HCT116 (cell line): ENCODE data around the gene ATP5F1A. TPM values are rescaled to one million over a fixed set of nuclear protein-coding genes. Genes with fewer than 3 reads are reported as not detected.
A peak's percentile ranks its signal among the peaks of the same experiment; 100 is the strongest.

Experiments used
- ATAC-seq: fragments of 200-7000 bp; cut with Tn5 transposase; 2 replicates; pipeline ENCODE4 v1.9.1; 2020; ENCODE audit warnings: mild to moderate bottlenecking, moderate library complexity
- BruUV-seq: library from RNA; stranded (reverse); fragments of 400-500 nt; replicated peaks from 2 replicates; lab custom pipeline; 2021; lab: Mats Ljungman, UMichigan
- CTCF ChIA-PET: fragments of 300-600 bp; sonication (Branson Sonifier 250); formaldehyde crosslinking; loops from one replicate; lab custom pipeline; 2021; ENCODE audit warnings: antibody characterized with exemption; lab: Charles Lee
- POLR2A ChIA-PET: fragments of 300-600, 350-600 bp; sonication (Branson Sonifier 250); formaldehyde crosslinking; loops from one replicate; lab custom pipeline; 2021; ENCODE audit warnings: antibody characterized with exemption; lab: Charles Lee
- RAD21 ChIA-PET, 2 experiments: fragments of 300-600 bp; sonication (Branson Sonifier 250); formaldehyde crosslinking; loops; one replicate each; lab custom pipeline; 2023; ENCODE audit warnings: low total read pairs in 2 of 2; ENCODE audit not compliant: uncharacterized antibody in 2 of 2, unreplicated experiment in 2 of 2, low non-redundant PET in 1 of 2; lab: Charles Lee
- DNase-seq: peaks from one replicate; pipeline ENCODE4 v3.0.0-alpha.2; 2010; ENCODE audit warnings: low read depth, low spot score
- H2AFZ ChIP-seq: fragments of 200-600 bp; shearing (Covaris generic), sonication (generic); 2 replicates; pipeline ENCODE4 v1.6.1; 2017; ENCODE audit warnings: low read depth, mixed run types, mixed read lengths, antibody characterized with exemption, low read length; ENCODE audit not compliant: poor library complexity, severe bottlenecking
- H3K27ac ChIP-seq: 2 replicates; pipeline ENCODE4 v1.5.1; 2012; ENCODE audit warnings: low read depth, low read length
- H3K27me3 ChIP-seq: fragments of 200-600 bp; sonication (generic); 2 replicates; pipeline ENCODE4 v1.6.1; 2016; ENCODE audit warnings: mixed run types, low read length, mixed read lengths; ENCODE audit not compliant: insufficient read depth
- H3K36me3 ChIP-seq, 2 experiments: fragments of 200-500 bp in 1 of 2; fragments of 200-600 bp in 1 of 2; sonication (Bioruptor generic) in 1 of 2; sonication (generic) in 1 of 2; 2 replicates each; pipeline versions ENCODE4 v1.5.1 to v1.6.1; 2014 to 2016; ENCODE audit warnings: low read length in 2 of 2, inconsistent platforms in 1 of 2, mixed read lengths in 1 of 2, mixed run types in 1 of 2; ENCODE audit not compliant: insufficient read depth in 2 of 2, control insufficient read depth in 1 of 2
- H3K4me1 ChIP-seq, 2 experiments: fragments of 200-600 bp in 1 of 2; sonication (generic) in 1 of 2; 2 replicates each; pipeline versions ENCODE4 v1.5.1 to v1.6.1; 2012 to 2017; ENCODE audit warnings: low read length in 2 of 2, inconsistent platforms in 1 of 2, mild to moderate bottlenecking in 1 of 2, mixed read lengths in 1 of 2, mixed run types in 1 of 2, moderate library complexity in 1 of 2; ENCODE audit not compliant: insufficient read depth in 2 of 2, control insufficient read depth in 1 of 2
- H3K4me2 ChIP-seq: fragments of 200-600 bp; sonication (generic); 2 replicates; pipeline ENCODE4 v1.6.1; 2017; ENCODE audit warnings: mixed run types, low read length, mixed read lengths
- H3K4me3 ChIP-seq, 2 experiments: fragments of 200-600 bp in 1 of 2; sonication (generic) in 1 of 2; replicated peaks in 1 of 2; 2 replicates each; pipeline ENCODE4 v1.5.1; 2011 to 2016; ENCODE audit warnings: low read length in 2 of 2, control low read depth in 1 of 2, low read depth in 1 of 2, mild to moderate bottlenecking in 1 of 2, mixed read lengths in 1 of 2, mixed run types in 1 of 2
- H3K79me2 ChIP-seq: fragments of 200-600 bp; sonication (generic); 2 replicates; pipeline ENCODE4 v1.6.1; 2017; ENCODE audit warnings: mild to moderate bottlenecking, mixed run types, low read length, moderate library complexity, mixed read lengths; ENCODE audit not compliant: insufficient read depth
- H3K9ac ChIP-seq: fragments of 200-600 bp; sonication (generic); 2 replicates; pipeline ENCODE4 v1.6.1; 2016; ENCODE audit warnings: low read length, mixed read lengths
- H3K9me2 ChIP-seq: fragments of 200-600 bp; sonication (generic), shearing (Covaris generic); 2 replicates; pipeline ENCODE4 v1.6.1; 2017; ENCODE audit warnings: mixed run types, mild to moderate bottlenecking, moderate library complexity; ENCODE audit not compliant: insufficient read depth
- H3K9me3 ChIP-seq, 2 experiments: fragments of 200-500 bp in 1 of 2; fragments of 200-600 bp in 1 of 2; sonication (Bioruptor generic) in 1 of 2; sonication (generic) in 1 of 2; 2 replicates each; pipeline ENCODE4 v1.6.1; 2014 to 2017; ENCODE audit warnings: low read length in 2 of 2, mixed read lengths in 2 of 2, inconsistent platforms in 1 of 2, low read depth in 1 of 2, mild to moderate bottlenecking in 1 of 2, mixed run types in 1 of 2, moderate library complexity in 1 of 2; ENCODE audit not compliant: control insufficient read depth in 1 of 2, insufficient read depth in 1 of 2
- H4K20me1 ChIP-seq: fragments of 200-600 bp; sonication (generic), shearing (Covaris generic); 2 replicates; pipeline ENCODE4 v1.6.1; 2017; ENCODE audit warnings: mixed run types, mild to moderate bottlenecking, moderate library complexity; ENCODE audit not compliant: insufficient read depth
- CEBPB ChIP-seq: IDR thresholded peaks from 2 replicates; pipeline ENCODE4 v1.6.1; 2012; ENCODE audit warnings: low read depth
- ELF1 ChIP-seq: IDR thresholded peaks from 2 replicates; pipeline ENCODE4 v1.6.1; 2012; ENCODE audit warnings: low read depth, borderline replicate concordance
- FOSL1 ChIP-seq: IDR thresholded peaks from 2 replicates; pipeline ENCODE4 v1.6.1; 2012; ENCODE audit warnings: low read depth
- POLR2A ChIP-seq: IDR thresholded peaks from 2 replicates; pipeline ENCODE4 v1.7.0; 2011; ENCODE audit warnings: borderline replicate concordance; ENCODE audit not compliant: insufficient read depth, insufficient read length; ENCODE audit errors: extremely low read depth
- POLR2AphosphoS5 ChIP-seq: IDR thresholded peaks from 2 replicates; pipeline ENCODE4 v1.6.1; 2011; ENCODE audit warnings: mild to moderate bottlenecking, low read depth, low read length, moderate library complexity
- SP1 ChIP-seq: IDR thresholded peaks from 2 replicates; pipeline ENCODE4 v1.6.1; 2012; ENCODE audit warnings: low read depth
- YY1 ChIP-seq: IDR thresholded peaks from 2 replicates; pipeline ENCODE4 v1.6.1; 2011; ENCODE audit warnings: low read length, low read depth, moderate library complexity, mild to moderate bottlenecking; ENCODE audit not compliant: insufficient replicate concordance; ENCODE audit errors: extremely low read depth
- ZBTB33 ChIP-seq: IDR thresholded peaks from 2 replicates; pipeline ENCODE4 v1.6.1; 2011; ENCODE audit warnings: mild to moderate bottlenecking, low read length, moderate library complexity; ENCODE audit not compliant: insufficient replicate concordance; ENCODE audit errors: extremely low read depth
- intact Hi-C: fragments of 100-400 bp; cut with micrococcal nuclease; formaldehyde crosslinking; loops from 2 replicates; pipeline ENCODE4 v1.10.0; 2022
- total RNA-seq: library from RNA; stranded (reverse); gene quantifications from one replicate; pipeline ENCODE4 v1.2.1, GENCODE V29; 2021; ENCODE audit not compliant: unreplicated experiment
- TF ChIP-seq, protein P1 (sequence below): IDR thresholded peaks from 2 replicates; pipeline ENCODE4 v1.6.1; 2012

Gene ATP5F1A
- total RNA-seq, 1 experiment from 2014 or later: 563 TPM

DNA sequence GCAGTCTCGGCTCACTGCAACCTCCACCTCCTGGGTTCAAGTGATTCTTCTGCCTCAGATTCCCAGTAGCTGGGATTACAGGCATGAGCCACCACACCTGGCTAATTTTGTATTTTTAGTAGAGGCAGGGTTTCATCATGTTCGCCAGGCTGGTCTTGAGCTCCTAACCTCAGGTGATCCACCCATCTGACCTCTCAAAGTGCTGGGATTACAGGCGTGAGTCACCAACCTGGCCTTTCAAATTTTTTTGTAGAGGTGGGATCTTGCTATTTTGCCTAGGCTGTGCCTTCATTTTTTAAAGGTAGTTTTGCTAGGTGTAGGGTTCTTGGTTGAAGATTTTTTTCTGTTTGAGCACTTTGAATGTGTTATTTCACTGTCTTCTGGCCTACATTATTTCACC lies 12.3 kb upstream of the ATP5F1A start:
- H3K27me3 ChIP-seq: no peaks in the 10 kb centered on the region
- peak overlapping the region; percentile 18; the same call in 1 of the 2 replicates for H3K27ac ChIP-seq
- ChIA-PET CTCF (no interaction called here), POLR2A (no interaction called here), RAD21 (no interaction called here)
- H2AFZ ChIP-seq: no peak overlapping the region
- no peaks in the 10 kb centered on the region for H3K9me3 ChIP-seq
- H3K9me2 ChIP-seq: no peaks in the 10 kb centered on the region
- no peaks in the 10 kb centered on the region for H4K20me1 ChIP-seq
- intact Hi-C loops: no loop called here
- no peak overlapping the region for H3K4me3 ChIP-seq
- H3K36me3 ChIP-seq: peaks cover 4 to 10% of the 10 kb centered on the region in 2 experiments
- H3K4me1 ChIP-seq: peaks cover 13 to 20% of the 10 kb centered on the region in 2 experiments
- BruUV-seq: no TSS peak
- H3K4me2 ChIP-seq: peak overlapping the region; percentile 35
- TF ChIP-seq, protein P1, sequence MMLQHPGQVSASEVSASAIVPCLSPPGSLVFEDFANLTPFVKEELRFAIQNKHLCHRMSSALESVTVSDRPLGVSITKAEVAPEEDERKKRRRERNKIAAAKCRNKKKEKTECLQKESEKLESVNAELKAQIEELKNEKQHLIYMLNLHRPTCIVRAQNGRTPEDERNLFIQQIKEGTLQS: no peak
- peak; percentile 27; the same call in 1 of the 2 replicates for TF ChIP-seq FOSL1
- H3K79me2 ChIP-seq: peaks cover 18% of the 10 kb centered on the region
- ATAC-seq (peak; percentile 67), DNase-seq (no peak)
- no peak overlapping the region for H3K9ac ChIP-seq

DNA sequence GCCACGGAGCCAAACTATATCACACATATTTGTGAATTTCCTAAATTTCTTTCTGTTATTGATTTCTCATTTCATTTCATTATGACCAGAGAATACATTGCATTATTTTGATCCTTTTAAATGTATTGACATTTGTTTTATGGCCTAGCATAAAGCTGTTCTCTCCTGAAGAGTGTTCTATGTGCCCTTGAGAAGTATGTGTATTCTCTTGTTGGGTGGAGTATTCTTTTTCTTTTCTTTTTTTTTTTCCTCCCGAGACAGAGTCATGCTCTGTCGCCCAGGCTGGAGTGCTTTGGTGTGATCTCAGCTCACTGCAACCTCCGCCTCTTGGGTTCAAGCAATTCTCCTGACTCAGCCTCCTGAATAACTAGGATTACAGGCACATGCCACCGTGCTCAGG lies 11.3 kb upstream of the ATP5F1A start:
- TF ChIP-seq YY1: no peak
- TF ChIP-seq ZBTB33: no peak
- TF ChIP-seq POLR2A: no peak
- TF ChIP-seq SP1: no peak
- no peak for TF ChIP-seq ELF1
- TF ChIP-seq CEBPB: no peak
- no peak for TF ChIP-seq POLR2AphosphoS5
- BruUV-seq: no TSS peak
- peaks cover 13 to 25% of the 10 kb centered on the region in 2 experiments for H3K4me1 ChIP-seq
- no peaks in the 10 kb centered on the region for H3K9me3 ChIP-seq
- H2AFZ ChIP-seq: no peak overlapping the region
- no peak overlapping the region for H3K9ac ChIP-seq
- H3K4me3 ChIP-seq: no peak overlapping the region
- no peaks in the 10 kb centered on the region for H4K20me1 ChIP-seq
- H3K79me2 ChIP-seq: peaks cover 28% of the 10 kb centered on the region
- H3K27ac ChIP-seq: no peak overlapping the region
- ATAC-seq (no peak), DNase-seq (no peak)
- ChIA-PET POLR2A (no interaction called here), CTCF (no interaction called here), RAD21 (no interaction called here)
- intact Hi-C loops: no loop called here
- H3K27me3 ChIP-seq: no peaks in the 10 kb centered on the region
- H3K36me3 ChIP-seq: peaks cover 4 to 7% of the 10 kb centered on the region in 2 experiments
- 0 out of 2 replicates have a peak overlapping the region, but pooled peaks have one; percentile 35 for H3K4me2 ChIP-seq
- no peaks in the 10 kb centered on the region for H3K9me2 ChIP-seq
